T-helper 1 cell treated with Interleukin-12 subunit alpha and Interleukin-12 subunit beta and Interleukin-4 antibody, amounts not matched to agents 30 ng/mL and 1 ng/mL, for 36 hours (primary cell): ENCODE results near the gene B3GALT5. TPM values are rescaled to one million over a fixed set of nuclear protein-coding genes. Genes with fewer than 3 reads are reported as not detected.

ENCODE experiments used
- intact Hi-C: fragments of 100-400 bp; cut with micrococcal nuclease; formaldehyde crosslinking; loops from one replicate; pipeline ENCODE4 v1.15.1; 2024
- total RNA-seq: library from RNA; stranded (reverse); gene quantifications from 2 replicates; pipeline ENCODE4 v1.2.3, GENCODE V29; 2022

B3GALT5 gene
- total RNA-seq, 1 donor from 2014 or later: not detected

GRCh38 chr21:39602793-39603192 is 9.9 kb upstream of the B3GALT5 start:
- intact Hi-C loops: no loop called here

GRCh38 chr21:39604951-39605350 is 7.8 kb upstream of the B3GALT5 start:
- intact Hi-C loops: no loop called here

- intact Hi-C loops: no loop called here
These were observed 2.0 kb upstream of the B3GALT5 start for GRCh38 chr21:39610703-39611102.

- intact Hi-C loops: no loop called here
These were observed 1.1 kb upstream of the B3GALT5 start for GRCh38 chr21:39611551-39612190.

- intact Hi-C loops: no loop called here
These were observed 548 bp downstream of the B3GALT5 start for GRCh38 chr21:39613041-39613934.

- intact Hi-C loops: no loop called here
These were observed 3.6 kb downstream of the B3GALT5 start for GRCh38 chr21:39616211-39616772.

- intact Hi-C loops: no loop called here
These were observed 8.1 kb downstream of the B3GALT5 start for GRCh38 chr21:39620856-39621255.

- intact Hi-C loops: no loop called here
These were observed 12.6 kb downstream of the B3GALT5 start for GRCh38 chr21:39625211-39625895.

GRCh38 chr21:39628385-39628784 is 15.6 kb downstream of the B3GALT5 start:
- intact Hi-C loops: no loop called here

- intact Hi-C loops: no loop called here
These were observed 17.5 kb downstream of the B3GALT5 start for GRCh38 chr21:39630191-39630591.

- intact Hi-C loops: no loop called here
These were observed 18.1 kb downstream of the B3GALT5 start for GRCh38 chr21:39630827-39631226.

- intact Hi-C loops: no loop called here
These were observed 19.3 kb downstream of the B3GALT5 start for GRCh38 chr21:39631842-39632562.

GRCh38 chr21:39632796-39633442 is 20.2 kb downstream of the B3GALT5 start:
- intact Hi-C loops: no loop called here

GRCh38 chr21:39633770-39634181 is 21.0 kb downstream of the B3GALT5 start:
- intact Hi-C loops: no loop called here

GRCh38 chr21:39634507-39634906 is 21.8 kb downstream of the B3GALT5 start:
- intact Hi-C loops: no loop called here

GRCh38 chr21:39637197-39637970 is 24.6 kb downstream of the B3GALT5 start:
- intact Hi-C loops: no loop called here

- intact Hi-C loops: no loop called here
These were observed 25.2 kb downstream of the B3GALT5 start for GRCh38 chr21:39637971-39638240.

GRCh38 chr21:39638281-39638680 is 25.5 kb downstream of the B3GALT5 start:
- intact Hi-C loops: no loop called here

GRCh38 chr21:39640754-39641153 is 28.0 kb downstream of the B3GALT5 start:
- intact Hi-C loops: no loop called here

- intact Hi-C loops: no loop called here
These were observed 29.2 kb downstream of the B3GALT5 start for GRCh38 chr21:39641827-39642450.
